ENCODE results near the gene FURIN. TPM values are rescaled to one million over a fixed set of nuclear protein-coding genes. Genes with fewer than 3 reads are reported as not detected.

FURIN gene
- total and polyA plus RNA-seq, 9 of the 15 experiments (the other 6 are each of a cell fraction or from before 2014, with no cell fraction given) = 0.92 to 99.9 (median 34.8) TPM

- TF ChIP-seq MGA (IDR thresholded peaks at IDR 0.05) (no peak), HDGF (IDR thresholded peaks at IDR 0.05) (no peak), ILF3 (IDR thresholded peaks at IDR 0.05; ENCODE audit: borderline replicate concordance) (no peak), TAF1 (IDR thresholded peaks at IDR 0.05; ENCODE audit: control insufficient read depth, extremely low read depth, insufficient read depth, low read length, severe bottlenecking) (no peak), MTF1 (CRISPR knock-in tag; IDR thresholded peaks at IDR 0.05; ENCODE audit: borderline replicate concordance) (no peak), ZNF184 (CRISPR knock-in tag; IDR thresholded peaks at IDR 0.05) (no peak), ZC3H8 (IDR thresholded peaks at IDR 0.05) (no peak), HNRNPK (IDR thresholded peaks at IDR 0.05; ENCODE audit: low read depth, low read length, poor library complexity, severe bottlenecking) (no peak), ZNF707 (CRISPR knock-in tag; conservative IDR thresholded peaks at IDR 0.05) (no peak), PREB (CRISPR knock-in tag; IDR thresholded peaks at IDR 0.05) (no peak), RNF219 (CRISPR knock-in tag; IDR thresholded peaks at IDR 0.05) (no peak), U2AF2 (optimal IDR thresholded peaks at IDR 0.05; ENCODE audit: low read depth, low read length) (no peak), KLF10 (CRISPR knock-in tag; IDR thresholded peaks at IDR 0.05) (no peak), JUNB (CRISPR knock-in tag; conservative IDR thresholded peaks at IDR 0.05) (no peak), HNRNPUL1 (IDR thresholded peaks at IDR 0.05; ENCODE audit: low read length) (no peak)
Observed at GRCh38 chr15:90836296-90836871, 32.0 kb upstream of the FURIN start (continued).

All from K562 (cell line).